Stimulated activated naive CD8-positive, alpha-beta T cell treated with anti-CD3 and anti-CD28 coated beads, Interleukin-15, Interleukin-2, amounts not matched to agents 100 ng/mL and 50 ng/mL, for 24 hours (primary cell): Measurements from ENCODE around the gene HOMER3.
"Not testable (repeated sequence)": the region's sequence is repeated elsewhere in the genome, so short reads cannot be mapped to it uniquely, and the experiment has no call there.

ENCODE experiments used
- H3K27ac Mint-ChIP-seq: one replicate; pipeline ENCODE4 v1.8.0; 2021; ENCODE audit warnings: mild to moderate bottlenecking, mixed read lengths
- H3K27me3 Mint-ChIP-seq: one replicate; pipeline ENCODE4 v1.8.0; 2021; ENCODE audit warnings: mixed read lengths
- H3K36me3 Mint-ChIP-seq: one replicate; pipeline ENCODE4 v1.8.0; 2021; ENCODE audit warnings: low read depth, mixed read lengths
- H3K4me1 Mint-ChIP-seq: one replicate; pipeline ENCODE4 v1.8.0; 2021; ENCODE audit warnings: low read depth, mixed read lengths
- H3K4me3 Mint-ChIP-seq: one replicate; pipeline ENCODE4 v1.8.0; 2021; ENCODE audit warnings: mild to moderate bottlenecking, mixed read lengths
- H3K9me3 Mint-ChIP-seq: one replicate; pipeline ENCODE4 v1.8.0; 2021; ENCODE audit warnings: mixed read lengths

The HOMER3 gene

DNA sequence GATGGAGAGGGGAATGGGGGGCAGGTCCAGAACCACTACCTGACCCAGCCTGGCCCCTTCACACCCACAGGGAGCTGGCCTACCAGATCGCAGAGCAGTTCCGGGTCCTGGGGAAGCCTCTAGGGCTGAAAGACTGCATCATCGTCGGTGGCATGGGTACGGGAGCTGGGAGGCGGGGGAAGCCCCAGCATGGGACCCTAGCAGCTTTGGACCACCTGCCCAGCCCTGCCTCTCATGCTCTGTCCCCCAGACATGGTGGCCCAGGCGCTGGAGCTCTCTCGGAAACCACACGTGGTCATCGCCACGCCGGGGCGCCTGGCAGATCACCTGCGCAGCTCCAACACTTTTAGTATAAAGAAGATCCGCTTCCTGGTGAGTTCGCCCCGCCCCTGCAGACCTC lies 19.4 kb downstream of the HOMER3 start:
- H3K36me3 Mint-ChIP-seq, result peaks cover 43% of the 10 kb centered on the region
- no peaks in the 10 kb centered on the region for H3K27me3 Mint-ChIP-seq
- H3K4me1 Mint-ChIP-seq, result peaks cover 42% of the 10 kb centered on the region
- peak overlapping the region; percentile 52 for H3K4me3 Mint-ChIP-seq
- no peak overlapping the region for H3K27ac Mint-ChIP-seq
- no peaks in the 10 kb centered on the region for H3K9me3 Mint-ChIP-seq

DNA sequence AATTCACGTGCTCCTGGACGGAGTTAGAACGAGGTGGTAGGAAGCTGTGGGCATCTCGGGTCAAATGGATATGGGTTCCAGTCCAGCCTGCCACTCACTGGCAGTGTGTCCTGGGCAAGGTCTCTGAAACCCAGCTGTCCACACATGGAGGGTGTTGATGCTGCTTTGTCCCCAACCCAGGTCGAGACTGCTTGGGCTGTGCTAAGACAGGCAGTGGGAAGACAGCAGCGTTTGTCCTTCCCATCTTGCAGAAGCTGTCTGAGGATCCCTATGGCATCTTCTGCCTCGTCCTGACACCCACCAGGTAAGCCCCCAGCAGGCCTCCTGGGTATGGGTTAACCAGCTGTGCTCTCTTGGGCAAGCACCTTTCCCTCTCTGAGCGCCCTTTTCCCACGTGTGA lies 20.6 kb downstream of the HOMER3 start:
- Mint-ChIP-seq H3K4me3 (peak overlapping the region; percentile 99), H3K9me3 (no peaks in the 10 kb centered on the region), H3K36me3 (peaks cover 37% of the 10 kb centered on the region), H3K27me3 (no peaks in the 10 kb centered on the region), H3K27ac (peak overlapping the region; percentile 96), H3K4me1 (peaks cover 50% of the 10 kb centered on the region)

DNA sequence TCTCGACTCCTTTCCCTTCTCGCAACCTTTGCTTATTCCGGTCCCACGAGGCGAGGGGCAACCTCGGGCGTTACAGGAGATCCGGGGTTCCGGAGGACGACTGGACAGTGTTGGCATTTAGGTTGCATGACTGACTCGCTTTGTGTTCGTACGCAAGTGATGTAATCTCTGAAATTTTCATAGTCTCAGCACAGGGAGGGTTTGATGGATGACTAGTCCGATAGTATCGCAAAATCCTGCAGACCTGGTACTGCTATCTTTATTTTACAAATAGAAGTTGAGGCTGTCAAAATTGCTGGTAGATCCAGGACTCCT lies 21.2 kb downstream of the HOMER3 start:
- Mint-ChIP-seq H3K27ac (peak overlapping the region; percentile 96), H3K36me3 (peaks cover 35% of the 10 kb centered on the region), H3K4me1 (peaks cover 55% of the 10 kb centered on the region), H3K4me3 (peak overlapping the region; percentile 99), H3K9me3 (no peaks in the 10 kb centered on the region), H3K27me3 (no peaks in the 10 kb centered on the region)

DNA sequence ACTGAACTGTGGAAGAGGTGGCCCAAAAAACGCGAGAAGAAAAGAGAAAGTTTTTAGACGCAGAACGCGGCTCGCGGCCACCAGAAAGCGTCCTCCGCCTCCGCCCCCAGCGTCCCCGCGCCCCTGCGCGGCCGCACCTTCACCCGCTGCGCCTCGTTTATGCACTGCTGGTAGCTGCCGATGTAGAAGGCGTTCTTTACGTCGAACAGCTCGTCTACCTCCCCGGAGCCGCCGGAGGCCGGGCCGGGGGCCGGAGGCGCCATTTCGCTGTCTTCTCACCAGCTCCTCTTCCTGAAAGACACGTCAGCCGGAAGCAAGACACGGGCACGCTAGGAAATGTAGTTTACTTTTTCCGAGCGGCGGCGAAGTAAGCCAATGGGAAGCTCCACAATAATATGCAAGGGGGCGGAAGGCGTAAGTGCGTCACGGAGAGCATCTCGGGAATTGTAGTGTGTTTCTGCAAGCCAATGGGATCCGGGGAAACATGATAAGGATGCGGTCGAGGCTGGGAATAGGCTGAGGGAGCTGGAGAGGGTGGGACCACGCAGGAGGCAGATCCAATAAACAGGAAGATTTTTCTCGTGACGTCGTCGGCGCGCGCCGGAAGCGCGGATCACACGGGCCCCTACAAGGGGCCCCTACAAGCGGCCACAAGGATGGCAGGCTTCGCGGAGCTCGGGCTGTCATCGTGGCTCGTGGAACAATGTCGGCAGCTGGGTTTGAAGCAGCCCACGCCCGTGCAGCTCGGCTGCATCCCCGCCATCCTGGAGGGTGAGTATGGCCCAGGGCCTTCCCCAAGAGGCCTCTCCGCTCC lies 21.7 kb downstream of the HOMER3 start, which contains the start of the genes COPE and DDX49:
Gene COPE (minus strand): TSS at position 302 of the 814 bp plus-strand sequence. CDS start 39 bp downstream, at position 263.
Gene DDX49 (plus strand): TSS at position 630 of the 814 bp plus-strand sequence. CDS start 27 bp downstream, at position 657.
- Mint-ChIP-seq H3K4me3 (peak within 1 kb of the TSS; percentile 99), H3K36me3 (peaks cover 29% of the 10 kb centered on the region), H3K27me3 (no peaks in the 10 kb centered on the region), H3K9me3 (no peaks in the 10 kb centered on the region), H3K4me1 (peaks cover 56% of the 10 kb centered on the region), H3K27ac (peak within 1 kb of the TSS; percentile 96)

DNA sequence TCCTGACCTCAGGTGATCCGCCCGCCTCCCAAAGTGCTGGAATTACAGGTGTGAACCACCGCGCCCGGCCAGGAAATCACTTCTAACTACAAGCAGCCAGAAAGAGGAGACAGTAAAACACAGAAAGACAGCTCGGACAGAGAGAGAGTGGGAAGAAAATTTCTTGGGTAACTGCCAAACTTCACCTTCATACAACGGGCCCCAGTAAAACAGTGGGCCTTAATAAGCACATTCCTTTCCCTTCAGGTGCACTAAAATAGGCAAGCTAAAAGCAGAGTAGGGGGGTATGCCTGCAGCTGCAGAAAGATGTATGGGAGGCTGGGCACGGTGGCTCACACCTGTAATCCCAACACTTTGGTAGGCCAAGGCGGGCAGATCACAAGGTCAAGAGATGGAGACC lies 23.4 kb downstream of the HOMER3 start:
- not testable (repeated sequence) for H3K27me3 Mint-ChIP-seq, H3K9me3 Mint-ChIP-seq
- H3K4me3 Mint-ChIP-seq, result peak overlapping the region; percentile 61
- H3K36me3 Mint-ChIP-seq, result peaks cover 28% of the 10 kb centered on the region
- H3K27ac Mint-ChIP-seq, result peak overlapping the region; percentile 80
- H3K4me1 Mint-ChIP-seq, result peaks cover 56% of the 10 kb centered on the region

DNA sequence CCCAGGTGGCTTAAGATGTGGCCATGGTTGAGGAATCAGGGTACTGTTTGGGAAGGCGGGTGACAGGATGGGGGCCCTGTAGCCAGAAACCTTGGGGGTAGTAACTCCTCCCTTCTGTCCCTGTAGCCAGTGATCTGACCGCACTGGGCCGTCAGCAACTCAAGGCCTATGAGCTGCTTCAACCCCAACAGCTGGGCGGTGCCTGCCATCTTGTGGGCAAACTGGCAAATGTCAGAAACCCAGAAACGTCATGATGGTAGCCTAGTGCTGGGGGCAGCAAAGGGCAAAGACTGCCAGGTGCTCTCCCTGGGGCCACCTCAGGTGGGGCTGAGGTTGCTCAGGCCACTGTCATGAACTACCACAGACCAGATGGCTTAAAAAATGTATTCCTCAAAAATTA lies 25.4 kb downstream of the HOMER3 start:
- no peak overlapping the region for H3K27ac Mint-ChIP-seq
- peak overlapping the region; percentile 17 for H3K4me3 Mint-ChIP-seq
- peaks cover 22% of the 10 kb centered on the region for H3K36me3 Mint-ChIP-seq
- no peaks in the 10 kb centered on the region for H3K9me3 Mint-ChIP-seq
- peaks cover 49% of the 10 kb centered on the region for H3K4me1 Mint-ChIP-seq
- no peaks in the 10 kb centered on the region for H3K27me3 Mint-ChIP-seq

DNA sequence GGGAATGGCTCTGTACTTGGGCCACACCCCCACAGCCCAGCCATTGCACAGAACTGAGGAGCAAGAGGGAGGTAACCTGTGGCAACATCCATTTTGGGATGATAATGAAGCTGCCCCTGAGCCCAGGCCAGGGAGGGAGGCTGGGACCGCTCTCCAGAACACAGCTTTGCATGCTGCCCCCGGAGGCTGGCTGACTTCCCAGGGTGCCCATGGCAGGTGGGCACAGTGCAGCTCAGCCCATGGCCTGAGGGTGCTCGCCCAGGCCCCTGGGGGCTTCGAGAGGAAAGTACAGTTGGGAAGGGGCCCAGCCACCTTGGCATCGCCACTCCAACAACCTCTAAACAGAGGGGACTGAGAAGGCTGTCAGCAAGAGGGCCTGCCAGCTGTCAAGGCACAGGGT lies 27.6 kb downstream of the HOMER3 start:
- Mint-ChIP-seq H3K27ac (no peak overlapping the region), H3K36me3 (peaks cover 20% of the 10 kb centered on the region), H3K27me3 (no peaks in the 10 kb centered on the region), H3K4me1 (peaks cover 30% of the 10 kb centered on the region), H3K4me3 (no peak overlapping the region), H3K9me3 (no peaks in the 10 kb centered on the region)

DNA sequence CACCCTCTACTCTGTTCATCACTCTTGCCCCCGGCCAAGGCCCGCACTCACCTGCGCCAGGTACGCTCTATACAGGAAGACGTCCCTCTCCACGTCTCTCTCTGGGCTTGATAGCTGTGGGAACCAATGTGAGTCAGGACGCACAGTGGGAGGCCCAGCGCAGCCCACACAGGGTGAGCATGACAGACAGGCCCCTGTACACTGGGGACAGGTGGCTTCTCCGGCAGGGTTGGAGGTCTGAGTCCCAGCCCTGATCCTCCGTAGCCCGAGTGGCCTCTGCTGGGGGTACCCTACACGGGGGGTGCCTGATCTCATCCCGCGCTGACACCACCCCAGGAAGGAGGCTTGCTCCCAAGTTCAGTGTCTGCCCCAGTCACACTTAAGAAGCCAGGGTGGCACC lies 28.1 kb downstream of the HOMER3 start:
- Mint-ChIP-seq H3K9me3 (no peaks in the 10 kb centered on the region), H3K4me1 (peaks cover 26% of the 10 kb centered on the region)

DNA sequence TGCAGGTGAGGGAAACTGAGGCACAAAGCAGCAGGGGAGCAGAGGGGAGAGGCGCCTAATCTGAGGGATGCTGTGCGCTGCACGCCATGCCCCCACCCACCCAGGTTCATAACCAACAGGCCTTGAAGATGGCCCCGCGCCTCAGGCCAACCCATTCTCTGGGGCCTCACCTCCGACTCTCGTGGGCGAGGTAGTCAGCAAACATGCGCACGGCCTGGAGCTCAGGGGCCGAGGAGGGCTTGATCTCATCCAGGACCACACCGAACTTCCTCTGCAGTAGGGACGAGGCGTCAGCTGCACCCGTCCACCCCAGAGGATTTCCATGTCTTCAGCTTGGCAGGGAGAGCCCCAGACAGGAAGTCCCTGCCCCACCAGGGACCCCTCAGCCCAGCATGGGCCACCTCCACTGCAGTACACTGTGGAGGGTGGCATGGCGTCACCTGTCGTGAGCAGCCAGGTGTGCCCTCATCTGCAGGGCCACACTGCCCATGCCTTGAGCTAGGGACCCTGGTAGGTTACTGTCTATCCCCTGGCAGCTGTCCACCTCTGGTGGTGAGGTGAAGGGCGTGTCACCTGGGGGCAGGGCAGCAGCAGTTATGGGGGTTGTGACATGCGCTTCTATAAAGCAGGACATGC lies 30.1 kb downstream of the HOMER3 start:
- H3K27ac Mint-ChIP-seq, result no peak overlapping the region
- no peak overlapping the region for H3K4me3 Mint-ChIP-seq

More for the DNA sequence above, 28.1 kb downstream of the HOMER3 start:
- H3K27ac Mint-ChIP-seq, result no peak overlapping the region
- H3K27me3 Mint-ChIP-seq, result no peaks in the 10 kb centered on the region
- H3K36me3 Mint-ChIP-seq, result peaks cover 20% of the 10 kb centered on the region
- H3K4me3 Mint-ChIP-seq, result no peak overlapping the region

DNA sequence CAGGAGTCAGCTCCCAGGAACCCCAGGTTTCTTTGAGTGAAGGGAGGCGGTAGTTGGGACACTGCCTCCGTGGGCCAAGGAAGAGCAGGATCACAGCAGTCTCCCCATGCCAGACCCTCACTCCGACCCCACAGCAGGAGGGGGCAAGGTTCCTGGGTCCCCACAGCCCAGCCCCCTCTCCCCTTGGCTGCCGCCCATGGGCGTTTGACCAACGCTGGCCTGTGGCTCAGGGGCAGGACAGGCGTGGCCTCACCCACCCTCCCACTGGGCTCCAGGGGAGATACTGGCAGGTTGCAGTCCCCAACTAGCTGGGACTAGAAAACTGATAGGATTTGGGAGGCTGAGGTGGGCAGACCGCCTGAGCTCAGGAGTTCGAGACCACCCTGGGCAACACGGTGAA lies 31.0 kb downstream of the HOMER3 start:
- no peak overlapping the region for H3K4me3 Mint-ChIP-seq
- H3K27me3 Mint-ChIP-seq, result no peaks in the 10 kb centered on the region
- peaks cover 15% of the 10 kb centered on the region for H3K36me3 Mint-ChIP-seq
- H3K27ac Mint-ChIP-seq, result no peak overlapping the region
- H3K9me3 Mint-ChIP-seq, result no peaks in the 10 kb centered on the region
- H3K4me1 Mint-ChIP-seq, result peaks cover 2% of the 10 kb centered on the region

More for the DNA sequence above, 30.1 kb downstream of the HOMER3 start:
- Mint-ChIP-seq H3K27me3 (no peaks in the 10 kb centered on the region), H3K4me1 (peaks cover 9% of the 10 kb centered on the region), H3K9me3 (no peaks in the 10 kb centered on the region), H3K36me3 (peaks cover 15% of the 10 kb centered on the region)

DNA sequence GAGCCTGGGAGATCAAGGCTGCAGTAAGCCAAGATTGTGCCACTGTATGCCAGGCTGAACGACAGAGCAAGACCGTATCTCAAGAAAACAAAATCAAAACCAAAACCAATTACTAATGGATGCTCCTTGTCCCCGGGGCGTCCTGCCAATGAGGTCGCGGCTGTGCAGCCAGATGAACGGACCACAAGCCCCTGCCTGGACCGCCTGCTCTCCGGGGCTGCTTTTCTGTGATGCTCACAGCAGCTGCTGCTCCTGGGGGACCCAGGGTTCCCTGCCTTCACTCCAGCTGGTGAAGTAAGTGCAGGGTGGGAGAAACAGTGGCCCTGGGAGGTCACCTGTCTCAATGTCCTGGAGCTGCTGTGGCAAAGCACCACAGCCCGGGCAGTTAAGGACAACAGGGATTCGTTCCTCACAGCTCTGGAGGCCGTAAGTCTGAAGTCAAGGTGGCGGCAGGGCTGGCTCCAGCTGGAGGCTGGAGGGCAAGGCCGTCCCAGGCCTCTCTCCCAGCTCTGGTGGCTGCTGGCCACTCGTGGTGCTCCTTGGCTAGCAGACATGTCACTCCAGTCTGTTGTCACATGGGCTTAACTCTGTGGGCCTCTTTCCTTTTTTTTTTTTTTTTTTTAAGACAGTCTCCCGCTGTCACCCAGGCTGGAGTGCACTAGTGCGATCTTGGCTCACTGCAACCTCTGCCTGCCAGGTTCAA lies 31.9 kb downstream of the HOMER3 start:
- H3K36me3 Mint-ChIP-seq, result peaks cover 15% of the 10 kb centered on the region
- no peak overlapping the region for H3K27ac Mint-ChIP-seq
- H3K4me1 Mint-ChIP-seq, result no peaks in the 10 kb centered on the region
- no peaks in the 10 kb centered on the region for H3K27me3 Mint-ChIP-seq
- no peaks in the 10 kb centered on the region for H3K9me3 Mint-ChIP-seq
- H3K4me3 Mint-ChIP-seq, result no peak overlapping the region

DNA sequence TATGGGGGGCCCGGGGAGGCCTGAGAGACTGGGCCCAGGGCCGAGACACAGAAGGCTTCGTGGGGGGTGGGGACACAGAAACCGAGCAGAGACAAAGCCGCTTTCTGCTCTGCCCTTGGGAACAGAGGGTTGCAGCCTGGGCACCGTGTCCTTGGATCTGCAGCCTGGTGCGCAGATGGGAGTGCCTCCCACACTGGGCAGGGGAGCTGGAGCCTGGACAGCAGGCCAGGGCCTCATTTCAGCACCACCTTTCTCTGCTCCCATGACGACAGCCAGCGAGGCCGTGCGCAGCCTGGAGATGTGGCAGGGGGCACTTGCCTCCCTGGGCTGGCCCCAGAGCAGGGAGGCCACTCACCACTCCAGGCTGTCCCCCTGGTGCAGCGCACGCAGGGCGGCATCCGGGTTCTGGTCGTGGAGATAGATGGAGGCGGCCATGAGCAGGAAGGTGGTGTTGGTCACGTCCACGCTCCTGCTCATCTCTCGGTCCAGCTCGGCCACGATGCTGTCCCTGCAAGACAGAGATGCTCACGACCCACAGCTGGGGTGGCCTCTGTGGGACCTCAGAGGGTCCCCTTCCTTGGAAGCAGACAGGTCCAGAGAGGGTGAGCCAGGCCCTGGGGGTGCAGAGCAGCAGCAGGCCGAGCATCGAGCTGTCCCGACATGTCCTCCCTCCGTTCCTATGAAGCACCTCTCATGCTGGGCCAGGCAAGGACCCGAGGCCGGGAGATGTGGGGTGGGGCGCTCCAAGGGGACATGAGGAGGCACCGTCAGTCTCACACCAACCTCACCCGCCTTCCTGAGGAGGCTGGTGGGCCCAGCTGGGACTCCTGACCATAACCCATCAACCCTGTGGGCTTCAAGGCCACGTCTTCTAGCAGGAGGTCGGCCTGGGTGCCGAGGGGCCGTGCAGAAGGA lies 34.2 kb downstream of the HOMER3 start:
- Mint-ChIP-seq H3K27me3 (no peaks in the 10 kb centered on the region), H3K9me3 (no peaks in the 10 kb centered on the region), H3K36me3 (peaks cover 4% of the 10 kb centered on the region), H3K4me1 (no peaks in the 10 kb centered on the region), H3K4me3 (no peak overlapping the region), H3K27ac (no peak overlapping the region)

DNA sequence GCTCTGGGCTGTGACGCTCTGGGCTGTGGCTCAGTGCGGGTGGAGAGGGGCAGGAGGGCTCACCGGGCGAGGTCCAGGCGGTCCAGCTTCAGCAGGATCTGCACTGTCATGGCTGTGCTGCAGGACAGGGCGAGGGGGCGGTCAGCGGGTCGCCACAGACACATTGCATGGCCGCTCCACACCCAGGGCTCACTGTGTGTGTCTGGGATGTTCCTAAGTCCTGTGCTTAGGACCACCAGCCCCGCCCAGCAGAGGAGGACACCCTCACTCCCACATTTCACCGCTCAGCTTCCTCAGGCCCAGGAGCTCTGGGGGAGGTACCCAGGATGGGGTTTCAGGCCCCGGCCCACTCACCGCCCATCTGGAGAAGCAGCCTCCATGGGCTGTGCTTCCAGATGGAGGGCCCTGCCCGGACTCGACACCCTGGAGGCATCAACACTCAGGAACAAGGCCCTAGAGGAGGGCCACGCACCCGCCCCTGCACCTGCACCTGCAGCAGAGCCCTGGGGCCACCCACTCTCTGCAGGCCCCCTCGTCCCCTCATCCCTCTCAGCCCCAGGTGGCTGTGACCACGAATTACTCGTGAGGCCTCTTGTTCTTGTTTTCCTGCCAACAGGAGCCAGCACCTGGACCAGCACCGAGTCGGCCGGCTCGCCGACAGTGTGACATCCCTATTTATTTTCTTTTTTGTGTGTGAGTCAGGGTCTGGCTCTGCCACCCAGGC lies 35.3 kb downstream of the HOMER3 start:
- Mint-ChIP-seq H3K27ac (no peak overlapping the region), H3K27me3 (no peaks in the 10 kb centered on the region), H3K9me3 (no peaks in the 10 kb centered on the region)

DNA sequence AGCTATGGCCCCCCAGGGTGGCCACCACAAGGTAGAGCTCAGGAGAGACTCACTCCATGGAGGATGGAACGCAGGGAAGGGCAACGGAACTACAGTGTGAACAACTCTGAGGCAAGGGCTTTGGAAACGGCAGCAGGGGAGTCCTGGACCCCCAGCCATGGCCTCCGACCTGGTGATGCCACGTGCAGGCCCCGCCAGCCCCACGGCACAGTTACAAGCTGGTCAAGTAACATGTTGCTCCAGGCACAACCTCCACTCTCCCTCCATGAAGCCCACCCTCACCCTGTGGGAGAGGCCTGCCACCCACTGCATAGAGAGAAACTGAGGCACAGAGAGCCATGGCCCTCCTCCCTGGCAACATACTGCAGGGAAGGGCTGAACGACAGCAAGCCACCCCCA lies 36.0 kb downstream of the HOMER3 start:
- Mint-ChIP-seq H3K27me3 (no peaks in the 10 kb centered on the region), H3K4me3 (no peak overlapping the region), H3K36me3 (peaks cover 11% of the 10 kb centered on the region), H3K9me3 (no peaks in the 10 kb centered on the region), H3K27ac (no peak overlapping the region), H3K4me1 (no peaks in the 10 kb centered on the region)

More for the DNA sequence above, 35.3 kb downstream of the HOMER3 start:
- Mint-ChIP-seq H3K4me1 (no peaks in the 10 kb centered on the region), H3K36me3 (peaks cover 8% of the 10 kb centered on the region), H3K4me3 (no peak overlapping the region)
